Loucy (cell line): ENCODE measurements around the gene RMRP.

Experiments
- H2AFZ ChIP-seq: fragments of 200-600 bp; sonication (generic); 2 replicates; pipeline ENCODE4 v1.6.0; 2016; ENCODE audit warnings: antibody characterized with exemption, mild to moderate bottlenecking, low read length, moderate library complexity
- H3F3A ChIP-seq: fragments of 200-600 bp; 2 replicates; pipeline ENCODE4 v1.6.0; 2016; ENCODE audit warnings: antibody characterized with exemption, low read depth, mild to moderate bottlenecking
- H3K27me3 ChIP-seq: fragments of 200-600 bp; sonication (generic); 2 replicates; pipeline ENCODE4 v1.6.1; 2014; ENCODE audit warnings: low read length, mild to moderate bottlenecking; ENCODE audit not compliant: insufficient read depth, poor library complexity, severe bottlenecking
- H3K36me3 ChIP-seq: fragments of 200-600 bp; sonication (generic); 2 replicates; pipeline ENCODE4 v1.6.1; 2016; ENCODE audit warnings: low read length; ENCODE audit not compliant: insufficient read depth
- H3K4me1 ChIP-seq: fragments of 200-600 bp; sonication (generic); 2 replicates; pipeline ENCODE4 v1.5.1; 2014; ENCODE audit warnings: low read length, mild to moderate bottlenecking; ENCODE audit not compliant: insufficient read depth, poor library complexity, severe bottlenecking
- H3K4me2 ChIP-seq: fragments of 200-600 bp; sonication (generic); 2 replicates; pipeline ENCODE4 v1.6.0; 2014; ENCODE audit warnings: antibody characterized with exemption, low read length, low read depth, mild to moderate bottlenecking; ENCODE audit not compliant: poor library complexity, severe bottlenecking
- H3K4me3 ChIP-seq: fragments of 200-600 bp; sonication (generic); 2 replicates; pipeline ENCODE4 v1.5.1; 2014; ENCODE audit warnings: low read length, mild to moderate bottlenecking, mixed read lengths; ENCODE audit not compliant: poor library complexity, severe bottlenecking
- H3K79me2 ChIP-seq: fragments of 200-600 bp; sonication (generic); 2 replicates; pipeline ENCODE4 v1.6.1; 2014; ENCODE audit warnings: low read length; ENCODE audit not compliant: insufficient read depth
- H3K9ac ChIP-seq: fragments of 200-600 bp; sonication (generic); 2 replicates; pipeline ENCODE4 v1.6.0; 2014; ENCODE audit warnings: mild to moderate bottlenecking, low read depth, low read length, moderate library complexity; ENCODE audit not compliant: poor library complexity, severe bottlenecking
- H3K9me2 ChIP-seq: fragments of 200-600 bp; sonication (generic); replicated peaks from 2 replicates; pipeline ENCODE4 v1.6.1; 2016; ENCODE audit warnings: low read depth, low read length, mixed read lengths
- H3K9me3 ChIP-seq: fragments of 200-600 bp; sonication (generic); 2 replicates; pipeline ENCODE4 v1.6.1; 2014; ENCODE audit warnings: mild to moderate bottlenecking, antibody characterized with exemption, low read length, low read depth; ENCODE audit not compliant: insufficient read depth
- H4K20me1 ChIP-seq: fragments of 200-600 bp; sonication (generic); 2 replicates; pipeline ENCODE4 v1.6.0; 2014; ENCODE audit warnings: antibody characterized with exemption, low read length, mild to moderate bottlenecking; ENCODE audit not compliant: insufficient read depth, poor library complexity, severe bottlenecking
- EZH2phosphoT487 ChIP-seq: fragments of 200-600 bp; IDR thresholded peaks from 2 replicates; pipeline ENCODE4 v1.6.1; 2018; ENCODE audit warnings: antibody characterized with exemption, mild to moderate bottlenecking, moderate library complexity, borderline replicate concordance
- TF ChIP-seq, protein P1 (sequence below): fragments of 200-600 bp; sonication (generic); conservative IDR thresholded peaks from 2 replicates; pipeline ENCODE4 v1.5.1; 2014; ENCODE audit warnings: mild to moderate bottlenecking, antibody characterized with exemption, low read length

The RMRP gene

GRCh38 chr9:35700942-35701341 lies 43.1 kb upstream of the RMRP start:
- H3K79me2 ChIP-seq: no peaks in the 10 kb centered on the region
- no peak overlapping the region for H3K4me2 ChIP-seq
- H3K27me3 ChIP-seq: no peaks in the 10 kb centered on the region
- no peaks in the 10 kb centered on the region for H3K4me1 ChIP-seq
- no peaks in the 10 kb centered on the region for H3F3A ChIP-seq
- no peak overlapping the region for H2AFZ ChIP-seq
- peaks cover 92% of the 10 kb centered on the region for H3K36me3 ChIP-seq
- H3K9ac ChIP-seq: no peak overlapping the region
- H3K9me2 ChIP-seq: no peaks in the 10 kb centered on the region
- no peak overlapping the region for H3K4me3 ChIP-seq
- TF ChIP-seq, protein P1, sequence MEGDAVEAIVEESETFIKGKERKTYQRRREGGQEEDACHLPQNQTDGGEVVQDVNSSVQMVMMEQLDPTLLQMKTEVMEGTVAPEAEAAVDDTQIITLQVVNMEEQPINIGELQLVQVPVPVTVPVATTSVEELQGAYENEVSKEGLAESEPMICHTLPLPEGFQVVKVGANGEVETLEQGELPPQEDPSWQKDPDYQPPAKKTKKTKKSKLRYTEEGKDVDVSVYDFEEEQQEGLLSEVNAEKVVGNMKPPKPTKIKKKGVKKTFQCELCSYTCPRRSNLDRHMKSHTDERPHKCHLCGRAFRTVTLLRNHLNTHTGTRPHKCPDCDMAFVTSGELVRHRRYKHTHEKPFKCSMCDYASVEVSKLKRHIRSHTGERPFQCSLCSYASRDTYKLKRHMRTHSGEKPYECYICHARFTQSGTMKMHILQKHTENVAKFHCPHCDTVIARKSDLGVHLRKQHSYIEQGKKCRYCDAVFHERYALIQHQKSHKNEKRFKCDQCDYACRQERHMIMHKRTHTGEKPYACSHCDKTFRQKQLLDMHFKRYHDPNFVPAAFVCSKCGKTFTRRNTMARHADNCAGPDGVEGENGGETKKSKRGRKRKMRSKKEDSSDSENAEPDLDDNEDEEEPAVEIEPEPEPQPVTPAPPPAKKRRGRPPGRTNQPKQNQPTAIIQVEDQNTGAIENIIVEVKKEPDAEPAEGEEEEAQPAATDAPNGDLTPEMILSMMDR: no peak
- TF ChIP-seq EZH2phosphoT487: no peak
- no peaks in the 10 kb centered on the region for H3K9me3 ChIP-seq
- peaks cover 5% of the 10 kb centered on the region for H4K20me1 ChIP-seq

DNA sequence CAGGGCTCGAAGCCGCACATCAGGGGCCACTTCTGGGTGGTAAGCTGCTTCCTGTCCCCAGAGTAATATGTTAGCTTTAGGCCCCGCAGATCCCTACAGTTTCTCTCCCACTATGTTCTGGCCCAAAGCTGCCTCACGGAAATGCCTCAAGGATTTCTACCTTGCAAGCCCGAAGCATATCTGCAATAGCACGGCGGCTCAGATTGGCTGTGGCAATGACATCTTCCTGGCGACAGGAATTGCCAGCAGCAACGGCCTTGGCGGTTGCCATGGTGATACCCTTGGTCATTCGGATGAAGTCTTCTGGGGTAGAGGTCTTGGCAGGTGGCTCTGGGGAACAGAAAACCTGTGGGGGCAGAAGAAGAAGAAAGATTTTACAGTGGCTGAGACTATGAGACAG lies 42.2 kb upstream of the RMRP start:
- Histone ChIP-seq H3F3A (no peaks in the 10 kb centered on the region), H4K20me1 (no peaks in the 10 kb centered on the region), H3K9me3 (no peaks in the 10 kb centered on the region), H3K4me2 (no peak overlapping the region), H3K27me3 (no peaks in the 10 kb centered on the region), H3K4me1 (no peaks in the 10 kb centered on the region), H3K9me2 (no peaks in the 10 kb centered on the region), H2AFZ (no peak overlapping the region), H3K9ac (no peak overlapping the region), H3K4me3 (no peak overlapping the region), H3K79me2 (no peaks in the 10 kb centered on the region), H3K36me3 (peaks cover 86% of the 10 kb centered on the region)
- TF ChIP-seq, protein P1: no peak
- TF ChIP-seq EZH2phosphoT487: no peak

- no peaks in the 10 kb centered on the region for H3K79me2 ChIP-seq
- H2AFZ ChIP-seq: no peak overlapping the region
- no peak overlapping the region for H3K4me2 ChIP-seq
- H3K4me1 ChIP-seq: no peaks in the 10 kb centered on the region
- no peaks in the 10 kb centered on the region for H3K9me2 ChIP-seq
- no peak for TF ChIP-seq EZH2phosphoT487
- TF ChIP-seq, protein P1: no peak
- no peaks in the 10 kb centered on the region for H3K27me3 ChIP-seq
- H3K9me3 ChIP-seq: no peaks in the 10 kb centered on the region
- no peaks in the 10 kb centered on the region for H3F3A ChIP-seq
- no peak overlapping the region for H3K9ac ChIP-seq
- no peak overlapping the region for H3K4me3 ChIP-seq
- H3K36me3 ChIP-seq: peaks cover 68% of the 10 kb centered on the region
- no peaks in the 10 kb centered on the region for H4K20me1 ChIP-seq
These were observed 40.4 kb upstream of the RMRP start for GRCh38 chr9:35698231-35698630.
